Tibial artery (tissue), 4 donors: ENCODE data around the gene CNTROB.

ENCODE experiments used
- DNase-seq, 2 donors: peaks; one replicate each; pipeline ENCODE4 v3.0.0-alpha.2; 2019
- H3K27ac ChIP-seq, 2 donors: fragments of 200-600 bp; sonication (generic) in 1 of 2; 1 replicate in 1 of 2; 2 replicates in 1 of 2; pipeline ENCODE4 v1.5.1; 2018 to 2019; ENCODE audit warnings: mild to moderate bottlenecking in 1 of 2
- H3K27me3 ChIP-seq, 2 donors: fragments of 200-600 bp; sonication (generic) in 1 of 2; one replicate each; pipeline versions ENCODE4 v1.5.1 to v1.6.0; 2016 to 2019
- H3K36me3 ChIP-seq, 3 donors: fragments of 200-600 bp; sonication (generic) in 2 of 3; one replicate each; pipeline ENCODE4 v1.5.1; 2016 to 2019; ENCODE audit warnings: mild to moderate bottlenecking in 2 of 3
- H3K4me1 ChIP-seq, 4 donors: fragments of 200-600 bp; sonication (generic) in 2 of 4; 1 replicate in 3 of 4; 2 replicates in 1 of 4; pipeline ENCODE4 v1.5.1; 2016 to 2019
- H3K4me3 ChIP-seq, 2 donors: fragments of 200-600 bp; sonication (generic) in 1 of 2; 1 replicate in 1 of 2; 2 replicates in 1 of 2; pipeline ENCODE4 v1.5.1; 2018 to 2019; ENCODE audit warnings: mild to moderate bottlenecking in 2 of 2
- H3K9me3 ChIP-seq, 3 donors: fragments of 200-600 bp; sonication (generic) in 1 of 3; one replicate each; pipeline ENCODE4 v1.5.1; 2016 to 2019
- CTCF ChIP-seq, 2 experiments: fragments of 200-600 bp in 1 of 2; fragments of 450-650 bp in 1 of 2; IDR thresholded peaks; one replicate each; pipeline ENCODE4 v1.5.1; 2017 to 2019; ENCODE audit warnings: antibody characterized with exemption in 2 of 2, mild to moderate bottlenecking in 1 of 2, moderate library complexity in 1 of 2
- intact Hi-C: fragments of 100-400 bp; cut with DNase I; formaldehyde crosslinking; loops from one replicate; pipeline ENCODE4 v1.15.0; 2023; ENCODE audit warnings: low total_unique reads

Gene CNTROB

GRCh38 chr17:7888184-7888920, 43.7 kb upstream of the CNTROB start, which contains the start of gene CHD3:
Gene CHD3 (plus strand): TSS chr17:7888789. CDS start chr17:7889001, 212 bp downstream.
- Histone ChIP-seq H3K4me3 (peak within 1 kb of the TSS; percentile 62 to 66), H3K27ac (peak within 1 kb of the TSS; percentile 80 to 82), H3K4me1 (peaks cover 15 to 48% (median 43%) of the 10 kb centered on the region in 4 donors), H3K9me3 (no peaks in the 10 kb centered on the region), H3K36me3 (peaks cover 0 to 18% (median 14%) of the 10 kb centered on the region in 3 donors), H3K27me3 (peaks cover 0 to 10% of the 10 kb centered on the region in 2 donors)
- no peak for DNase-seq
- intact Hi-C loops: no loop called here
- no peak for TF ChIP-seq CTCF (IDR thresholded peaks at IDR 0.05)

- intact Hi-C loops: no loop called here
- Histone ChIP-seq H3K4me3 (no peak overlapping the region), H3K36me3 (peaks cover 3 to 28% (median 24%) of the 10 kb centered on the region in 3 donors), H3K27ac (peak overlapping the region; percentile 80 to 82), H3K27me3 (peaks cover 0 to 8% of the 10 kb centered on the region in 2 donors), H3K9me3 (no peaks in the 10 kb centered on the region), H3K4me1 (peaks cover 15 to 48% (median 43%) of the 10 kb centered on the region in 4 donors)
- TF ChIP-seq CTCF (IDR thresholded peaks at IDR 0.05): peak; percentile 51 to 55
- DNase-seq: peak; percentile 97 to 99
Measured at GRCh38 chr17:7889166-7889955, 42.6 kb upstream of the CNTROB start.

- DNase-seq: no peak
- Histone ChIP-seq H3K27me3 (no peaks in the 10 kb centered on the region), H3K9me3 (no peaks in the 10 kb centered on the region), H3K4me1 (peaks cover 7 to 18% (median 16%) of the 10 kb centered on the region in 4 donors), H3K27ac (no peak overlapping the region), H3K4me3 (no peak overlapping the region), H3K36me3 (peaks cover 11 to 63% (median 39%) of the 10 kb centered on the region in 3 donors)
- intact Hi-C loops: no loop called here
- no peak for TF ChIP-seq CTCF (IDR thresholded peaks at IDR 0.05)
Measured at GRCh38 chr17:7893187-7893880, 38.7 kb upstream of the CNTROB start.

GRCh38 chr17:7894226-7894625, 37.8 kb upstream of the CNTROB start:
- Histone ChIP-seq H3K4me3 (no peak overlapping the region), H3K9me3 (no peaks in the 10 kb centered on the region), H3K27ac (no peak overlapping the region), H3K36me3 (peaks cover 15 to 72% (median 48%) of the 10 kb centered on the region in 3 donors), H3K27me3 (no peaks in the 10 kb centered on the region), H3K4me1 (peaks cover 2 to 9% (median 7%) of the 10 kb centered on the region in 4 donors)
- no peak for DNase-seq
- intact Hi-C loops: no loop called here
- no peak for TF ChIP-seq CTCF (IDR thresholded peaks at IDR 0.05)

GRCh38 chr17:7894866-7895265, 37.1 kb upstream of the CNTROB start:
- peaks cover 0 to 3% (median under 1%) of the 10 kb centered on the region in 4 donors for H3K4me1 ChIP-seq
- no peak overlapping the region for H3K27ac ChIP-seq
- TF ChIP-seq CTCF (IDR thresholded peaks at IDR 0.05): no peak
- intact Hi-C loops: loop anchor here (5.0 kb wide), 1 partner anchor 33 kb away; no protein-coding TSS in a partner anchor
- no peak for DNase-seq
- H3K9me3 ChIP-seq: no peaks in the 10 kb centered on the region
- peaks cover 22 to 78% (median 50%) of the 10 kb centered on the region in 3 donors for H3K36me3 ChIP-seq
- H3K27me3 ChIP-seq: no peaks in the 10 kb centered on the region
- no peak overlapping the region for H3K4me3 ChIP-seq
